ENCODE data around the gene R3HDM2.
"Not testable (repeated sequence)": the region's sequence is repeated elsewhere in the genome, so short reads cannot be mapped to it uniquely, and the experiment has no call there.

The R3HDM2 gene

DNA sequence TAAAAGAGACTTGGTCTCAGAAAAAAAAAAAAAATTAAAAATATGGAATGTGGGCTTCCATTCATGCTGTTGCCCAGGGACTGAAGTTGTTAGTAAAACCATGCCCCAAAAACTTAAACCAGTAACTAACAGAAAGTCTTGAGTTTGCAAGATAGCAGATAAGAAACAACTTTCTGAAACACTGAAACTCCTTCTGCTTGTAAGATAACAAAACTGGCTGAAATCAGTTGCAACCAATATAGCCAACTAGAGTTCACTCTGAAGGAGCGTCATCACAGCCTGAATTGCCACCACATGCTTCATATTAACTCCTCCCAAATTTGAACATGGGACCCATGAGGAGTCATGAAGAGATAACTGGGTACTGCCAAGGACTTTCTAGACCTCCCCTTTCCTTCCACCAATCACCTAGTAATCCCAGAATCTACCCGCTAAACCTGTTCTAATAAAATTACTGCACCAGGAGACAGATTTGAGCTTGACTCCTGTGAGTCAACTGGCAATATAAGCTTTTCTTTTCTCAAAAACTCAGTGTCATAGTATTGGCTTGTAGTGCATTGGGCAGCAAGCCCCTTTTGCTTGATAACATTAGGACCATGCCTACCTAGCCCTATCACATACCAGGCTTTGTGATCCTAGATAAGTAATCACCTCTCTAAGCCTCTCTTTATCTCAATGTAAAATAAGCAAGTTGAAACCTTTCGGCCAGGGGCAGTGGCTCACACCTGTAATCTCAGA, 53.6 kb downstream of the R3HDM2 start:
- no peak for DNase-seq (ENCODE audit: low spot score)

DNA sequence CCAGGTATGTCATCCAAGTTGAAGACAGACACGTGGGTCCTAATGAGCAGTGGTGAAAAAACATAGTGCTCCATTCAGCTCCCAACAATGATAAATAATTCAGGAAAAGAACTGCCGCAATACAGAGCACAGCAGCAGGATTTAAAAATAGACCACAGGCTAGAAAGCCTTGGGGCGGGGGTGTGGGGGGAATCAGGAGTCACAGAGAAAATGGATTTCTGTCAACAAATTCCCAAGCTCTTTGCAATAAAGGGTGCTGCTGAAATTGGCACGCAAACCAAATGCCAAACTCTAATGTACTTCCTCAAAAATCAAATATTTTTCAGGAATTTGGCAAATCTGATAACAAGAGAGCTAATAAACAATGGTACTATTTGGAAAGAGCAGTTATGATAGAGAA, 58.6 kb downstream of the R3HDM2 start:
- no peak for DNase-seq (ENCODE audit: low spot score)

DNA sequence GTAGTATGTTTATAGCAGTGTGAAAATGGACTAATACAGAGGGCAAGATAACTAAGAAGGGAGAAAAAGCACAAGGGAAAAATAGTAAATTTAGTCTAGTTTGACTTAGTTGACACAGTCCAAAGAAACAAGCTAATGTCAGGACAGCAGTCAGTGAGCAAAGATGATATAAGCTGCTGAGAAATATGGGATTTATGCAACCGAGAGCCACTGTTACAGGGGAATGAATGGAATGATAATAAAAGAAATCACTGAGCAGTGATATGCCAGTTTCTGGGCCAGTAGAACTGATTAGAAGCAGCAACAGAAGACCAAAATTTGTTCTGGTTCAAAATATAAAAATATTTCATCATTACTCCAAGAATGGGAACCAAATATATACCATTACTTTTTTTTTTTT, 60.1 kb downstream of the R3HDM2 start:
- no peak for DNase-seq (ENCODE audit: low spot score)

DNA sequence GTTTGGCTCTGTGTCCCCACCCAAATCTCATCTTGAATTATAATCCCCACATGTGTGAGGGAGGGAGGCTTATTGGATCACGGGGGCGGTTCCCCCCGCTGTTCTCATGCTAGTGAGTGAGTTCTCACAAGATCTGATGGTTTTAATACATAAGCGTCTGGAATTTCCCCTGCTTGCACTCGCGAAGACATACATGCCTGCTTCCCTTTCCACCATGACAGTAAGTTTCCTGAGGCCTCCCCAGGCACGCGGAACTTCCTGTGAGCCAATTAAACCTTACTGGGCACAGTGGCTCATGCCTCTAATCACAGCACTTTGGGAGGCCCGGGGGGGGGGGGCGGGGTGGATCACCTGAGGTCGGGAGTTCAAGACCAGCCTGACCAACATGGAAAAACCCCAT, 60.8 kb downstream of the R3HDM2 start:
- DNase-seq (ENCODE audit: low spot score) = no peak

DNA sequence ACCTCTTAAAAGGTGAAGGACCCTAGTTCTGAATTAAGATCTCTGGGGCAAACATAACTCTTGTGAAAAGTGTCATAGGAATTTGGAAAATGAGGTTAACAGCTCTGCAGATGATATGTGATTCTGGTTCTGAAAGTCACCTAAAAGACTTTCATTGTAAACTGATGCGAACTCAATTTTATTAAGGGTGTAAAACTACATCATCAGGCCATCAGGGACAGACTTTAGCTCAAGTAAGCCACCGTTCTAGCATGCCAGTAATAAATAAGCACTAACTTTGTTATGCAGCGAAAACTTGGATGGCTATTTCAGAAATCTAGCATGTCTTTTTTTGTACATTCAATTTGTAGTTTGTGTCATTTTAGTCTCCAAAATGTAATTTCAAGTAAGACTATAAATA, 61.6 kb downstream of the R3HDM2 start:
- DNase-seq (ENCODE audit: low spot score) = no peak

DNA sequence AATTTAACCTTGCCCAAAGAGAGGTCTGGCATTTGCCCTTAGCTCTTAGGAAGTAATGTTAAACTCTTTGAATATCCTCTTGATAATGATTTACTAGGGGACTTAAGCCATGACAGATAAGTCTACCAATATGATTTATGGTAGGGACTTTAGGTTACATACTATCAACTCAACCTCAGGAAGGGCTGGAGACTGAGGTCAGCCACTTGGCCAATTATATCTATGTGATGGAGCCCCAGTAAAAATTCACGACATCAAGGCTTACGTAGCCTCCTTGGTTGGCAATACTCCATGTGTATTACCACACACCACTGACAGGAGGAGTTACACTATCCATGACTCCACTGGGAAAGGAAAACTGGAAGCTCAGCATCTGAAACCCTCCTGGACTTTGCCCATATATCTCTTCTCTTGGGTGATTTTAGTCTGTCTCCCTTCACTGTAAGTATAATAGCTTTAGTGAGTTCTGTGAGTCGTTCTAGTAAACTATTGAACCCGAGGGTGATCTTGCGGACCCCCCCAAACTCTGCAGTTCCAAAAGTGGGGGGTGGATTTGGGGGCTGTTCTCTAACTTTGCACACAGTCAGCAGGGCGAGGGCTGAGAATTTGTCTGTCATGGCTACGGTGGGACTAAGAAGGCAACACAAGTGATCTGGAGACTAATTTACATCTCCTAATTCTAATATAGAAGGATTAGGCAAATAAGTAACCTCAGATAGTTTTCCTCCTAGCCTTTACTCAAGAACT, 62.3 kb downstream of the R3HDM2 start:
- no peak for DNase-seq (ENCODE audit: low spot score)

DNA sequence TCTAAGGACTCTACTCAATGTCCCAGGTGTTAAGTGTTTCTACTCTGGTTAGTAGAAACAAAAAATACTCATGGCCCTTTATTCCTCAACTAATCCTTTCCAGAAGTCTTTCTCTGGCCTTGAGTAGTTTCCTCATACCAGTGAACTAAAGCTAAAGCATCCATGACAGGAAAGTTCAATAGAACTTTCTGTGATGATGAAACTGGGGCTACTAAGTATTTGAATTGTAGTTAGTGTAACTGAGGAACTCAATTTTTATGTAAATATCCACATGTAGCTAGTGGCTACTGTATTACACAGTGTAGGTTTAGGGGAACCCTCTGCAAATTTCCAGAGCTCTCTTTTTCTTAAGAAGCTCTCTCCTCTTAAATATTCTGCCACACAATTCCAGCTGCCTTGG, 63.7 kb downstream of the R3HDM2 start:
- no peak for DNase-seq (ENCODE audit: low spot score)

DNA sequence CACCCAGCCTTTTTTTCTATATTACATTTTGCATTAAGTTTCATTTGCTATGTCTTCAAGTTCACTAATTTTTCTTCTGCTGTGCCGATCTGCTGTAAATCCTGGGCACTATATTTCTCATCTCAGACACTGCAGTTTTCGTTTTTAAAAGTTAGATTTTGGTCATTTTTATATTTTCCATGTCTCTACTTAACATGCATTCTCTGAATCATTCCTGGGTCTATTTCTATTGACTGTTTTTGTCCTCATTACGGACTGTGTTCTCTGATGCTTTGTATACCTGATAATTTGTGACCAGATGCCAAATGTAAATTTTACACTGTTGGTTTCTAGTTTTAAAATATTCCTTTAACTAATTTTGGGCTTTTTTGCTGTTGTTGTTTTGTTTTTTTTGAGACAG, 64.5 kb downstream of the R3HDM2 start:
- no peak for DNase-seq (ENCODE audit: low spot score)

DNA sequence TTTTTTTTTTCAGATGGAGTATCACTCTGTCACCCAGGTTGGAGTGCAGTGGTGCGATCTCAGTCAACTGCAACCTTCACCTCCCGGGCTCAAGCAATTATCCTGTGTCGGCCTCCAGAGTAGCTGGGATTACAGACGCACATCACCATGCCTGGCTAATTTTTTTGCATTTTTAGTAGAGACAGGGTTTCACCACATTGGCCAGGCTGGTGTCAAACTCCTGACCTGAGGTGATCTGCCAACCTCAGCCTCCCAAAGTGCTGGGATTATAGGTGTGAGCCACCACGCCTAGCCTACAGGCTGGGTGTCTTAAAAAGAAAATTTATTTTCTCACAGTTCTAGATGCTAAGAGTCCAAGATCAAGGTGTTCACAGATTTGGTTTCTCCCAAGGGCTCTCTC, 66.7 kb downstream of the R3HDM2 start:
- DNase-seq (ENCODE audit: low spot score) = not testable (repeated sequence)

DNA sequence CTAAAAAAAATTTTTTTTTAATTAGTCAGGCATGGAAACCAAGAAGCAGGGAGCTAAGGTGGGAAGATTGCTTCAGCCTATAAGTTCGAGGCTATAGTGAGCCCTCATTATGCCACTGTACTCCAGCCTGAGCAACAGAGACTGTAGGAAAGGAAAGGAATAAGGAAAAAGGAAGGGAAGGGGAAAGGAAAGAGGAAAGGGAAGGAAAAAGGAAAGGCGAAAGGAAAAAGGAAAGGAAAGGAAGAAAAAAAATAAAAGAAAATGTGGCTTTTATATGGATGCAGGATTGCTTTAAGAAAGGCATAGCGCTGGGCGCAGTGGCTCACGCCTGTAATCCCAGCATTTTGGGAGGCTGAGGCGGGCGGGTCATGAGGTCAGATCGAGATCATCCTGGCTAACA, 70.4 kb downstream of the R3HDM2 start:
- DNase-seq (ENCODE audit: low spot score) = no peak

DNA sequence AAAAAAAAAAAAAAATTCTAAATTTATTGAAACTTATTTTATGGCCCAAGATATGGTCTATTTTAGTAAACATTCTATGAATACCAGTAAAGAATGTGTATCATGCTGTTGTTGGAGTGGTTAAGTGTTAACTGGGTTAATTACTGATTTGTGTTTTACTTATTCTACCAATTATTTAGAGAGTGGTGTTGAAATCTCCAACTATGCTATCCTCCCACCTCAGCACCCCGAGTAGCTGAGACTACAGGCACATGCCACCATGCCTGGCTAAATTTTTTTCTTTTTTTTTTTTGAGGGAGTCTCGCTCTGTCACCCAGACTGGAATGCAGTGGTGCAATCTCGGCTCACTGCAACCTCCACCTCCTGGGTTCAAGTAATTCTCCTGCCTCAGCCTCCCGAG, 72.2 kb downstream of the R3HDM2 start:
- DNase-seq (ENCODE audit: low spot score) = no peak

DNA sequence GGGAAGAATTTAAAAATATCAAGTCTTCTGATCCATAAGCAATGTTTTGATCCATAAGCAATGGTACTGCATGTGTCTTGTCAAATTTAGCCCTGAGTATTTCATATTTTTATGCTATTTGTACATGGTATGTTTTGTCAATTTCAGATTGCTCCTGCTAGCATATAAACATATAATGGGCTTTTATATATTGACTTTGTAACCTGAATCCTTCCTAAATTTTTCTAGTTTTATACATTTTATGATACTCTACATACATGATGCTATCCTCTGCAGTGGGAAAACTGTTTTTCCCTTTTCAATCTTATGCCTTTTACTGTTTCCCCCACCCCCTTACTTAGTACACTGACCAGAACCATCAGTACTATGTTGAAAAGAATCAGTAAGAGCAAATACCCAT, 75.1 kb downstream of the R3HDM2 start:
- DNase-seq (ENCODE audit: low spot score) = no peak

DNA sequence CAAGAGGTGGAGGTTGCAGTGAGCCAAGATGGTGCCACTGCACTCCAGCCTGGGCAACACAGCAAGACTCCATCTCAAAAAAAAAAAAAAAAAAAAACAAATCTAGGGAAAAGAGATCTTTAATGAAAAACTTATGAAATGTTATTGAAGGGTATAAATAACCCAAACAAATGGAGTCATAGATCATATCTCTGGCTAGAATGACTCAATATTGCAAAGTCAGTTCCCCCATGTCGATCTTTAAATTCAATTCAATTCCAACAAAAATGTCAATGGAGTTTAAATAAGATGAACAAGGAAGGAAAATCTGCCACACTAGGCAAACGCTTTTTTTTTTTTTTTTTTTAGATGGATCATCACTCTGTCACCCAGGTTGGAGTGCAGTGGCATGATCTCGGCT, 78.7 kb downstream of the R3HDM2 start:
- no peak for DNase-seq (ENCODE audit: low spot score)

DNA sequence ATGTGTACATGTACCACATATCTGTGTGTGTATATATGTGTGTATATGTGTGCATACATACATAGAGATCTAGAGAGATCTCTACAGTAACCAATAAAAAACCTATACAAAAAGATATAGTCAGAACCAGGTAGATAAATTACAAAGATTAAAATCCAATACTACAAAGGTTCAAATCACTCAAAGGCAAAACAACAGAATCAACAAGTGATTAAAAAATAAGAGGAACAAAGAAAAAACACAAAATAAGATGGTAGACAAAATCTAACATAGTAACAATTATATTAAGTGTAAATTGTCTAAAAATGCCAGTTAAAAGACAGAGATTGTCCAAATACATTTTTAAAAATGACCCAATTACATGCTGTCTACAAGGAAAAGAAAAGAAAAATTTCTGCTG, 83.6 kb downstream of the R3HDM2 start:
- no peak for DNase-seq (ENCODE audit: low spot score)

DNA sequence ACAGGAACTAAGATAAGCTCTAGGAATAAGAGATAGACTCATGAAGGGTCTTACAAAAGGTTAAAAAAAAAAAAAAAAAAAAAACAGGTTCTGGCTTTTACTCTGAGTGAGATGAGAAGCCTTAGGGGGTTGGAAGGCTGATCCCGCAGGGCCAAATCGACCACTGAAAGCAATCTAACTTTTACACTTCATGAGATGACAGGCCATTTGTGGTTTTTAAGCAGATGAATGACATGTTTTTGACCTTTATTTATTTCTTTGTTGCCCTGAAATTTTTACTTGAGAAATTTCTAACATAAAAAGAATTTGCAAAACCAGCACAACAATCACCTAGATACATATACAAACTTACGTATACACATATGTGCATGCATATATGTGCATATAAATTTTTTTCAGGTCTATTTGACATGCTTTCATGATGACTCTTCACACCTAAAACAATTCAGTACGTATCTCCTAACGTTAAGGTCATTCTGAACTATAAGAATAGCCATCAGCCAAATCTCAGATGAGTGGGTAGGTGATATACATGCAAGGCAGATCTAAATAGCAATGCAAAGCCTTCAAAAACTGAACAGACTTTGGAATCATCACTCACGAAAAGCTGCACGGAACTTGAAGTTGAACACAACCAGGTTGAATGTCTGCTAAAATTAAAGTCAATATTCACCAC, 87.0 kb downstream of the R3HDM2 start:
- no peak for DNase-seq (ENCODE audit: low spot score)

DNA sequence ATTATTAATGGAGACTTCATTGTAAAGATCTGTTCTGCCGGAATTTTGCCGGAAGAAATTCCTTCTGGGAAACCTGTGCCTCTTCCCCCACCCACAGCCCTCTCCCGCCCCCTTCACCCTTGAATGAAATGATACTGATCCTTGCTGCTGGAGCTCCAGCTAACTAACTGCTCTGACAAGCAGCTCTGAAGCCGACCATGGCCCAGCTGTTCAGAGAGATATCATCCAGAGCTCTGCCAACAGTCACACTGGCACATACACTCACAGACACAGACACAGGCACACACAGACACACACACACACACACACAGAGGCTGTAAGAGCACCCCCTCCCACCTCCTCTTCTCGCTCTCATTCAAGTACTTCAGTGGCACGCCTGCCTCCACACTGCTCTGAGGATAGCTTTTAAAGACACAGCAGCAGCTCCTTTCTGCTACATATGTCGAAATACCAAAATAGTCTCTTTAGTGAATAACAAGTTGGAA, 88.6 kb downstream of the R3HDM2 start:
- peak; percentile 63 for DNase-seq (ENCODE audit: low spot score)

DNA sequence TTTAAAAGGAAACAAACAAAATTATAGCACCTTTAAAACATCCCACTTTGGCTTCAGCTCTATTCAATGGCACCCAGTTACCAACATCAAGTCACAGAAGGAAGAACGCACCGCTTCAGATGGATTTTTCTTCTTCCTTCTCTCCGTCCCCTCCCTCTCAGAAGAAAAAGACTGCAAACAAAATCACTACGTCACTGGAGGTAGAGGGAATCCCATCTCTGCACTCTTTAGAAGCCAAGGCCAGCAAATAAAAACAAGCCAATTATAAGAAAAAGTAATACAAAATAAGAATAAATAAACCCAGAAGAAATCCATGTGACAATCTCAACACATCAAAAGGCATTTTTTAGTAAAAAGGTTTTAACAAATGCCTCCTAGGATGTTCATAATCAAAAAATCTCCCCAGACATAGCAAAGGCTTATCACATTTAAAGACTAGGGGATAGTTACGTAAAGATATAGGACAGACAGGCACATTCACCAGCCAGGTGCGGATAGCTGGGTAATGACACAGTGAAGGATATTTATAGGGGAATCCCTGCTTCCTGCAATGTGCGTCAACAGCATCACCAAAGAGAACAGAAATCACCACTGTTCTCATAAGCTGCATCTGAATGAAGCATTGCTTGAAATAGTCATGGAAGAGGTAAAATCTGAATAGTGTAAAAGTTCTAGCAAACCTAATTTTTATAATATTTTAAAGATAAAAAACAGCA, 89.4 kb downstream of the R3HDM2 start:
- no peak for DNase-seq (ENCODE audit: low spot score)

DNA sequence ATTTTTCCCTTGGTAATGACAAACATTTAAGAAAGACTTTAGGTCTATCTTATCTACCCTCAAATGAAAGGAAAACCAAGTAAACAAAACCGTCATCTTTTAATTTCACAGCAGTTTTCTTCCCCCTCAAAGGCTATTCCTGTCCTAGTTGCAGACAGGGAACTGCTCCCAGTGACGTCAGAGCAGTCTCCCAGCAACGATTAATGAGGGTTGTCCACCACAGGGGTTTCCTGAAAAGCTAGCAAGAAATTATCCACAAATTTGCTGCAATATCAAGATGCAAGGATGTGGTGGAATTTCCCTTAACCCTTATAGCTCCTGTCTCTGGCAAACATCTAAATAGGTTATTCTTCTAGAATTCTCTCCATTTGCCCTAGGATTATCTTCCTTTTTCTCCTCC, 90.7 kb downstream of the R3HDM2 start:
- DNase-seq (ENCODE audit: low spot score) = no peak

DNA sequence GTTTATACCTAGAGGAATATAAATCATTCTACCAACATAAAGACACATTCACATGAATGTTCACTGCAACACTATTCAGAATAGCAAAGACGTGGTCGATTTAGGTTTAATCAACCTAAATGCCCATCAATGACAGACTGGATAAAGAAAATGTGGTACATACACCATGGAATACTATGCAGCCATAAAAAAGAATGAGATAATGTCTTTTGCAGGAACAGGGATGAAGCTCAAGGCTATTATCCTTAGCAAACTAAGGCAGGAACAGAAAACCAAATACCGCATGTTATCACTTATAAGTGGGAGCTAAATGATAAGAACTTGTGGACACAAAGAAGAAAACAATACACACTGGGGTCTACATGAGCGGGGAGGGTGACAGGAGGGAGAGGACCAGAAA, 94.5 kb downstream of the R3HDM2 start:
- not testable (repeated sequence) for DNase-seq (ENCODE audit: low spot score)

DNA sequence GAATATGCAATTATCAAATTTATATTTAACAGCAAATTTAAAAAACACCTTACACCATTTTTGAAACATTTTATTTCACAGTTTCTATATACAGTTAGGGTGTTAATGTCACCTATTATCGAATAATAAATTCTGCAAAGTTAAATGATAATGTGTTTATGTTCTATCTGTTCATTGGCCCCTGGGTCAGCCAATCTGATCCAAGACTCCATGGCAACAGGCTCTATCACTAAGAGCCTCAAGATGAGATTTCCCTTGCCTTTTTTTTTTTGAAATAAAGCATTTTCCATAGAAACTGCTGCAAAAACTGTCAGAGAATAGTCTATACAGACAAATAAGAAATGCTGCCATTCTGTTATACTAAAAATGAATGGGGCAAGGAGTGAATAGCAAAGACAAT, 96.6 kb downstream of the R3HDM2 start:
- DNase-seq (ENCODE audit: low spot score) = no peak

DNA sequence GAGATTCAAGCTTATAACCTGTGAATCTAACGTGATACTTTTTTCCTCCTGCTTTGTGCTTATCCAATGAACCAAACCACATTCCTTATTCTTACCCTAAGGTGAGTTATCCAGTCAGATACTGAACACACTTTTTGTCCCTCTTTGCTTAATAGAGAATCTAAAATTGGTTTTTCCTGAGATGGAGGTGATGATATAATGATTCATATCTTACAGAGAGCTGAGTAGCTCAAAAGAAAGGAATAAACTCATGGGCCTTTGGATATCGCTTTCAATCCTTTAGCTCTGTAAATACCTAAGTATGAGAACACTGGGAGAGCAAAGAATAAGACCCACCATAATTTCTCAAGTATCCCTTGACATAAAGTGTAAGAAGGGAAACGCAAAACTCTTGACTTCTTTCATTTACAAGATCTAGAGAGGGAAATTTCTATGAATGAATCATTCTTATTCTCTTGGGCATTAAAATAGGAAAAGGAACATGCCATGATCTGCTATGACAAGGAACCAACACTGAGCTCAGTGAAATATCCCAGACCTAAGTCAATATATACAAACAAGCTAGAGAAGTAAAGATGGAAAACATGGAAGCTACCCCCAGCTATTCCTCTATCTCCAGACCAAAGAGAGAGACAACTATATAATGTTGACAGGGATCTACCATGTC, 98.1 kb downstream of the R3HDM2 start:
- DNase-seq (ENCODE audit: low spot score) = no peak

DNA sequence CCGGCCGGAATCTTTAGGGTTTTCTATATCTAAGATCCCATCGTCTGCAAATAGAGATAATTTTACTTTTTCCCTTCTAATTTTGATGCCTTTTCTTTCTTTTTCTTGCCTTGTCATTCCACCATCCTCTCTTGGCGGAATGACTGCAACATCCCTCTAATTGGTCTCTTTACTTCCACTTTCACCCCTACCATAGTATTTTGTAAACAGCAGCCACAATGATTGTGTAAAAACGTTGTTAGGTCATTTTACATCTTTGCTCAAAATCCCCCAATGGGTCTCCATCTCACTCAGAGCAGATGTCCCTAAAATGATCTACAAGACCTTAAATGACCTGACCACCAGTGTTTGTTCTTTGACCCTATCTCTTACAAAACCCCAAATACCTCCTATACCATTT, 99.9 kb downstream of the R3HDM2 start:
- no peak for DNase-seq (ENCODE audit: low spot score)
